K562 (cell line): ENCODE results near the gene DDR1. TPM values are rescaled to one million over a fixed set of nuclear protein-coding genes. Genes with fewer than 3 reads are reported as not detected.

ENCODE experiments used
- PCBP2 ChIP-seq: fragments of 200-400 bp; formaldehyde crosslinking; IDR thresholded peaks from 2 replicates; pipeline ENCODE4 v1.6.1; 2018; ENCODE audit warnings: low read length, low read depth, mild to moderate bottlenecking, moderate library complexity; ENCODE audit not compliant: poor library complexity, severe bottlenecking
- SMARCA5 ChIP-seq: fragments of 450-650 bp; IDR thresholded peaks from 2 replicates; pipeline ENCODE4 v1.6.1; 2016
- ZNF175 ChIP-seq: fragments of 200-800 bp; sonication (Bioruptor generic); IDR thresholded peaks from 2 replicates; pipeline ENCODE4 v1.6.1; 2016; ENCODE audit warnings: low read depth, mild to moderate bottlenecking, missing genetic modification characterization, missing compliant biosample characterization
- ZNF76 ChIP-seq: fragments of 250-450 bp; sonication (Bioruptor Pico); IDR thresholded peaks from 2 replicates; pipeline ENCODE4 v1.4.0; 2020; ENCODE audit warnings: mild to moderate bottlenecking, moderate library complexity, borderline replicate concordance
- polyA plus RNA-seq, 8 experiments: library from polyadenylated mRNA; depleted of rRNA in 4 of 8; stranded (reverse) in 5 of 8; unstranded in 3 of 8; fragments of >200 nt; fragmentation: Nextera tagmentation in 2 of 8; fragmentation: Illumina TruSeq in 1 of 8; extraction: Ambion mirVana in 2 of 8; extraction: Trizol in 1 of 8; gene quantifications; 2 replicates each; pipeline versions ENCODE4 v1.2.1 to v1.2.3, GENCODE V29; 2011 to 2014; ENCODE audit warnings: inconsistent platforms in 1 of 8, missing spikeins in 1 of 8
- total RNA-seq, 7 experiments: library from RNA; depleted of rRNA in 6 of 7; stranded (reverse); fragments of >200 nt in 6 of 7; fragmentation: Illumina TruSeq in 2 of 7; extraction: Trizol in 2 of 7; gene quantifications; 2 replicates each; pipeline versions ENCODE4 v1.2.1 to v1.2.3, GENCODE V29; 2011 to 2021; ENCODE audit warnings: low replicate concordance in 1 of 7
- TF ChIP-seq, protein P1 (sequence below): IDR thresholded peaks from 3 replicates; pipeline ENCODE4 v1.6.1; 2011; ENCODE audit warnings: borderline replicate concordance, mild to moderate bottlenecking; ENCODE audit not compliant: insufficient read length, insufficient read depth
- TF ChIP-seq, protein P2 (sequence below), 2 experiments: IDR thresholded peaks; 2 replicates each; pipeline ENCODE4 v1.6.1; 2011; ENCODE audit warnings: borderline replicate concordance in 1 of 2, control low read depth in 1 of 2, low read depth in 1 of 2, low read length in 1 of 2, mild to moderate bottlenecking in 1 of 2, mixed read lengths in 1 of 2, moderate library complexity in 1 of 2; ENCODE audit not compliant: insufficient read depth in 1 of 2, insufficient read length in 1 of 2, poor library complexity in 1 of 2, severe bottlenecking in 1 of 2; ENCODE audit errors: extremely low read depth in 1 of 2
- TF ChIP-seq, protein P3 (sequence below): fragments of 450-650 bp; IDR thresholded peaks from 2 replicates; pipeline ENCODE4 v1.6.1; 2018; ENCODE audit warnings: mild to moderate bottlenecking, low read depth; ENCODE audit not compliant: partially characterized antibody
- TF ChIP-seq, protein P4 (sequence below): fragments of 250-450 bp; sonication (Bioruptor Pico); IDR thresholded peaks from 2 replicates; pipeline ENCODE4 v1.5.0; 2022; ENCODE audit warnings: mild to moderate bottlenecking

Gene DDR1
- total and polyA plus RNA-seq, 9 of the 15 experiments (the other 6 are each of a cell fraction or from before 2014, with no cell fraction given) = 1.4 to 44.6 (median 12.2) TPM

DNA sequence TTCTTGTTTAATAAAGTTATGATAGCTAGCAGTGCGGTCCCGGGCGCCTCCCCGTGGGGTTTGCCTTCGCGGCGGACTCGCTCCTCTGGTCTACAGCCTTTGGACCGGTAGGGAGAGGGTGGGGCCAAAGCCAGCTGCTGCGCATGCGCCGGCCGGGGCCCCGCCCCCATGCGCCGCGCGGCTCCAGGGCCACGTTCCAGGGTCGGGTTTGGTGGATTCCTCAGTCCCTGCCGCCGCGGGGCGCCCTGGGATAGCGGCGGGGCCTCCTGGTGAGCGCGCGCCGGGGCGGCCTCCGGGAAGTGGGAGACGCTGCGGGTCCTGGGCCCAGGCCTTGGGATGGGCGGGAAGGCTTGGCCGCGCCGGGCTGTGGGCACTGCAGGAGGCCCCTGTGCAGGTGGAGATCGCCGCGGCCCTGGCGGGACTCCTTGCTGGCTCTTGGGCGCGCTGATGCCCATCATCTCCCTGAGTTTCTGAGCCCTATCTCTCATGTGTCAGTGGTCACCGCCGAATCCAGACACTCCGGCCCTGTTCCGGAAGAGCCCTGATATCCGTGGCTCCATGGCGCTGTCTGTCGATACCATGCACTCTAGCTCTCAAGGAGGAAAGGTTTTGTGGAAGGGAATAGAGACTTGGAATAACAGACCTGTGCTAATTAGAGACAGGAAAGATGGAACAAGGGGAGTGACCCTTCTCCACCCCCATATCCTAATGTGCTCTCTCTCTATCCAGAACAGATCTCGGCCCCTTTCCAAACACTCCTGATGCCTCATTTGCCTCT lies 29.9 kb downstream of the DDR1 start, which contains the start of gene VARS2 (continued):
- TF ChIP-seq, protein P1, sequence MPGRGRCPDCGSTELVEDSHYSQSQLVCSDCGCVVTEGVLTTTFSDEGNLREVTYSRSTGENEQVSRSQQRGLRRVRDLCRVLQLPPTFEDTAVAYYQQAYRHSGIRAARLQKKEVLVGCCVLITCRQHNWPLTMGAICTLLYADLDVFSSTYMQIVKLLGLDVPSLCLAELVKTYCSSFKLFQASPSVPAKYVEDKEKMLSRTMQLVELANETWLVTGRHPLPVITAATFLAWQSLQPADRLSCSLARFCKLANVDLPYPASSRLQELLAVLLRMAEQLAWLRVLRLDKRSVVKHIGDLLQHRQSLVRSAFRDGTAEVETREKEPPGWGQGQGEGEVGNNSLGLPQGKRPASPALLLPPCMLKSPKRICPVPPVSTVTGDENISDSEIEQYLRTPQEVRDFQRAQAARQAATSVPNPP = no peak
- TF ChIP-seq, protein P2, sequence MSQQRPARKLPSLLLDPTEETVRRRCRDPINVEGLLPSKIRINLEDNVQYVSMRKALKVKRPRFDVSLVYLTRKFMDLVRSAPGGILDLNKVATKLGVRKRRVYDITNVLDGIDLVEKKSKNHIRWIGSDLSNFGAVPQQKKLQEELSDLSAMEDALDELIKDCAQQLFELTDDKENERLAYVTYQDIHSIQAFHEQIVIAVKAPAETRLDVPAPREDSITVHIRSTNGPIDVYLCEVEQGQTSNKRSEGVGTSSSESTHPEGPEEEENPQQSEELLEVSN (IDR thresholded peaks at IDR 0.05; ENCODE audit: borderline replicate concordance in 1 of 2, extremely low read depth in 1 of 2, insufficient read depth in 1 of 2, insufficient read length in 1 of 2, low read depth in 1 of 2, low read length in 1 of 2, poor library complexity in 1 of 2, severe bottlenecking in 1 of 2) = peak; percentile 79 to 91
- peak; percentile 86; the same call in 1 of the 2 replicates for TF ChIP-seq ZNF76 (CRISPR knock-in tag)
- TF ChIP-seq SMARCA5 = no peak
- TF ChIP-seq ZNF175 (CRISPR knock-in tag) = no peak
- TF ChIP-seq, protein P3, sequence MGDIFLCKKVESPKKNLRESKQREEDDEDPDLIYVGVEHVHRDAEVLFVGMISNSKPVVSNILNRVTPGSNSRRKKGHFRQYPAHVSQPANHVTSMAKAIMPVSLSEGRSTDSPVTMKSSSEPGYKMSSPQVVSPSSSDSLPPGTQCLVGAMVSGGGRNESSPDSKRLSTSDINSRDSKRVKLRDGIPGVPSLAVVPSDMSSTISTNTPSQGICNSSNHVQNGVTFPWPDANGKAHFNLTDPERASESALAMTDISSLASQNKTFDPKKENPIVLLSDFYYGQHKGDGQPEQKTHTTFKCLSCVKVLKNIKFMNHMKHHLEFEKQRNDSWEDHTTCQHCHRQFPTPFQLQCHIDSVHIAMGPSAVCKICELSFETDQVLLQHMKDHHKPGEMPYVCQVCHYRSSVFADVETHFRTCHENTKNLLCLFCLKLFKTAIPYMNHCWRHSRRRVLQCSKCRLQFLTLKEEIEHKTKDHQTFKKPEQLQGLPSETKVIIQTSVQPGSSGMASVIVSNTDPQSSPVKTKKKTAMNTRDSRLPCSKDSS = no peak
- TF ChIP-seq, protein P4, sequence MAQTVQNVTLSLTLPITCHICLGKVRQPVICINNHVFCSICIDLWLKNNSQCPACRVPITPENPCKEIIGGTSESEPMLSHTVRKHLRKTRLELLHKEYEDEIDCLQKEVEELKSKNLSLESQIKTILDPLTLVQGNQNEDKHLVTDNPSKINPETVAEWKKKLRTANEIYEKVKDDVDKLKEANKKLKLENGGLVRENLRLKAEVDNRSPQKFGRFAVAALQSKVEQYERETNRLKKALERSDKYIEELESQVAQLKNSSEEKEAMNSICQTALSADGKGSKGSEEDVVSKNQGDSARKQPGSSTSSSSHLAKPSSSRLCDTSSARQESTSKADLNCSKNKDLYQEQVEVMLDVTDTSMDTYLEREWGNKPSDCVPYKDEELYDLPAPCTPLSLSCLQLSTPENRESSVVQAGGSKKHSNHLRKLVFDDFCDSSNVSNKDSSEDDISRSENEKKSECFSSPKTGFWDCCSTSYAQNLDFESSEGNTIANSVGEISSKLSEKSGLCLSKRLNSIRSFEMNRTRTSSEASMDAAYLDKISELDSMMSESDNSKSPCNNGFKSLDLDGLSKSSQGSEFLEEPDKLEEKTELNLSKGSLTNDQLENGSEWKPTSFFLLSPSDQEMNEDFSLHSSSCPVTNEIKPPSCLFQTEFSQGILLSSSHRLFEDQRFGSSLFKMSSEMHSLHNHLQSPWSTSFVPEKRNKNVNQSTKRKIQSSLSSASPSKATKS (CRISPR knock-in tag) = no peak
- TF ChIP-seq PCBP2 = no peak
